ENCODE results near the gene CBS.
"Not testable (repeated sequence)": the region's sequence is repeated elsewhere in the genome, so short reads cannot be mapped to it uniquely, and the experiment has no call there.

The CBS gene

GRCh38 chr21:43012596-43012995 lies 63.0 kb downstream of the CBS start:
- DNase-seq, result no peak
- no peak for TF ChIP-seq POLR2A (IDR thresholded peaks at IDR 0.05; ENCODE audit: low read length)
- TF ChIP-seq GATA1 (IDR thresholded peaks at IDR 0.05; ENCODE audit: low read depth, low read length), result no peak

GRCh38 chr21:43006874-43007208 lies 68.8 kb downstream of the CBS start:
- DNase-seq, result no peak
- TF ChIP-seq GATA1 (IDR thresholded peaks at IDR 0.05; ENCODE audit: low read depth, low read length) (no peak), POLR2A (IDR thresholded peaks at IDR 0.05; ENCODE audit: low read length) (no peak)

- DNase-seq, result not testable (repeated sequence)
These were observed 69.4 kb downstream of the CBS start for GRCh38 chr21:43006051-43006873.

- TF ChIP-seq GATA1 (IDR thresholded peaks at IDR 0.05; ENCODE audit: low read depth, low read length) (no peak), POLR2A (IDR thresholded peaks at IDR 0.05; ENCODE audit: low read length) (no peak)
- DNase-seq, result no peak
These were observed 70.0 kb downstream of the CBS start for GRCh38 chr21:43005635-43006034.

GRCh38 chr21:43004926-43005325 lies 70.7 kb downstream of the CBS start:
- DNase-seq, result no peak
- TF ChIP-seq GATA1 (IDR thresholded peaks at IDR 0.05; ENCODE audit: low read depth, low read length) (no peak), POLR2A (IDR thresholded peaks at IDR 0.05; ENCODE audit: low read length) (no peak)
